Mucosa of descending colon (tissue), 3 donors: ENCODE results near the gene VSTM2B. TPM values are rescaled to one million over a fixed set of nuclear protein-coding genes. Genes with fewer than 3 reads are reported as not detected.
"Not testable (repeated sequence)": the region's sequence is repeated elsewhere in the genome, so short reads cannot be mapped to it uniquely, and the experiment has no call there.

Source experiments
- ATAC-seq: fragments of 200-7000 bp; cut with Tn5 transposase; one replicate; pipeline ENCODE4 v1.9.1; 2020; ENCODE audit warnings: mild to moderate bottlenecking, moderate library complexity
- DNase-seq, 3 donors: peaks; one replicate each; pipeline ENCODE4 v3.0.0-alpha.2; 2020
- H3K36me3 ChIP-seq: fragments of 200-600 bp; one replicate; pipeline ENCODE4 v1.8.0; 2021; ENCODE audit warnings: low read depth, mild to moderate bottlenecking
- H3K4me1 ChIP-seq: fragments of 200-600 bp; one replicate; pipeline ENCODE4 v1.8.0; 2021; ENCODE audit warnings: low read depth, mild to moderate bottlenecking
- H3K4me3 ChIP-seq: fragments of 200-600 bp; one replicate; pipeline ENCODE4 v1.8.0; 2021; ENCODE audit warnings: mild to moderate bottlenecking
- H3K9me3 ChIP-seq: fragments of 200-600 bp; one replicate; pipeline ENCODE4 v1.8.0; 2021; ENCODE audit warnings: mild to moderate bottlenecking
- intact Hi-C, 2 donors: fragments of 100-400 bp; cut with DNase I in 1 of 2; cut with micrococcal nuclease in 1 of 2; formaldehyde crosslinking; loops; one replicate each; pipeline versions ENCODE4 v1.11.0 to v1.11.1; 2022; cut with DNase I, micrococcal nuclease
- total RNA-seq, 3 donors: library from RNA; stranded (reverse); fragmentation: NEBNext Ultra II Directional in 2 of 3; extraction: Animal tissue kit (Norgen Biotek cat#: 25700) in 2 of 3; gene quantifications; one replicate each; pipeline versions ENCODE4 v1.2.1 to v1.2.4, GENCODE V29; 2021 to 2023
- TF ChIP-seq, protein P1 (sequence below): fragments of 200-600 bp; IDR thresholded peaks from one replicate; pipeline ENCODE4 v1.8.0; 2022; ENCODE audit warnings: antibody characterized with exemption, mild to moderate bottlenecking
- donor health status: DM: no; HTN: no; CAD: no; lungs with moderate emphysema.
- donor health status: DM: no; HTN: no; CAD: no.
- donor health status: DM: no; HTN: yes; CAD: no.

The VSTM2B gene
- total RNA-seq, 3 donors from 2014 or later, result 0.32 TPM; not detected in 2

DNA sequence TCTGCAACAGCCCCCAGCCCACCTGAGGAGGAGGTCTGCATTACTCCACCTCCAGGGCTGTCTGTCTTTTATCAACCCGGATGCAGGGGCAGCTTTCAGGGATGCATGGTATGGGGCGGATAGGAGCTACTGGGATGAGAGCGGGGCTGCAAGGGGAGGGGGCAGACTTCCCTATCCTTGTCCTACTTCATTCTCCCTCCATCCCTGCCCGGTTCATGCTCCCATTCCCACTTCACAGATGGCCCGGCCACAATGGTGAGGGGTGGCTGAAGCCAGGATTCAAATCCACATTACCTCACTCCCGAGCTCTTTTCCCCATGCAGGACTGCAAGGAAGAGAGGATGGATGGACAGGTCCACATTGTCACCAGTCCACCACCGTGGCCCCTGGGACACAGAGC is 40.5 kb upstream of the VSTM2B start:
- Histone ChIP-seq H3K4me1 (no peaks in the 10 kb centered on the region), H3K4me3 (no peak overlapping the region), H3K9me3 (no peaks in the 10 kb centered on the region), H3K36me3 (no peaks in the 10 kb centered on the region)
- TF ChIP-seq, protein P1, sequence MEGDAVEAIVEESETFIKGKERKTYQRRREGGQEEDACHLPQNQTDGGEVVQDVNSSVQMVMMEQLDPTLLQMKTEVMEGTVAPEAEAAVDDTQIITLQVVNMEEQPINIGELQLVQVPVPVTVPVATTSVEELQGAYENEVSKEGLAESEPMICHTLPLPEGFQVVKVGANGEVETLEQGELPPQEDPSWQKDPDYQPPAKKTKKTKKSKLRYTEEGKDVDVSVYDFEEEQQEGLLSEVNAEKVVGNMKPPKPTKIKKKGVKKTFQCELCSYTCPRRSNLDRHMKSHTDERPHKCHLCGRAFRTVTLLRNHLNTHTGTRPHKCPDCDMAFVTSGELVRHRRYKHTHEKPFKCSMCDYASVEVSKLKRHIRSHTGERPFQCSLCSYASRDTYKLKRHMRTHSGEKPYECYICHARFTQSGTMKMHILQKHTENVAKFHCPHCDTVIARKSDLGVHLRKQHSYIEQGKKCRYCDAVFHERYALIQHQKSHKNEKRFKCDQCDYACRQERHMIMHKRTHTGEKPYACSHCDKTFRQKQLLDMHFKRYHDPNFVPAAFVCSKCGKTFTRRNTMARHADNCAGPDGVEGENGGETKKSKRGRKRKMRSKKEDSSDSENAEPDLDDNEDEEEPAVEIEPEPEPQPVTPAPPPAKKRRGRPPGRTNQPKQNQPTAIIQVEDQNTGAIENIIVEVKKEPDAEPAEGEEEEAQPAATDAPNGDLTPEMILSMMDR, result no peak
- DNase-seq, result peak in 1 of 3 donors; percentile 10
- intact Hi-C loops, result no loop called here
- no peak for ATAC-seq

DNA sequence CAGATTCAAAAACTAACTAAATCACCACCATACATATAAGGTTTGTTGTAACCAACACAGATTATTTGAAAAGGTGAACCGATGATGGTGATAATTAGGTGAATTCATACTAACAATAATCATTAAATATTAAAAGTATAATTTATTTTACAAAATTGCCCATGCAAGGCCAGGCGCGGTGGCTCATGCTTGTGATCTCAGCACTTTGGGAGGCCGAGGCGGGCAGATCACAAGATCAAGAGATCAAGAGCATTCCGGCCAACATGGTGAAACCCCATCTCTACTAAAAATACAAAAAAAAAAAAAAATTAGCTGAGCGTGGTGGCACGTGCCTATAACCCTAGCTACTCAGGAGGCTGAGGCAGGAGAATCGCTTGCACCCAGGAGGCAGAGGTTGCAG is 38.8 kb upstream of the VSTM2B start:
- H3K4me3 ChIP-seq, DNase-seq, H3K4me1 ChIP-seq, intact Hi-C loops, H3K9me3 ChIP-seq, H3K36me3 ChIP-seq, ATAC-seq: not testable (repeated sequence)

DNA sequence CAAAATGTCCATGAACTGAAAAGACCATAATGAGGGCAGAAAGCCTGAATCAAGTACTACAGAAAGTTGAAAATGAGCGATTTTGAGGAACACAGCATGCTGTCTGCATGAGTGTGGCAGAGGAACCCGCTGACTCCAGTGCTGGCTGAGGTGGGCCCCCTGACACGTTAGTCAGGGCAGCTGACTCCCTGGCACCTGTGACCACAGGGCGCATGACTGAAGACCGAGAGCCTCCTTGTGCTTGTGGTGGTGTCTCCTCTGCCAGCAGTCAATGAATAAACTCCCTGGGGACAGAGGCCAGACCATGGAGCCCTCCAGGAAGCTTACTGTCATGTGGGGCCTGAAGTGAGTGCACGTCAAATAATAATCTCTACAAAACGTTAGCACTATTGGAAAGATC is 38.4 kb upstream of the VSTM2B start:
- no peaks in the 10 kb centered on the region for H3K36me3 ChIP-seq
- ATAC-seq, result no peak
- no peak for DNase-seq
- intact Hi-C loops, result no loop called here
- TF ChIP-seq, protein P1, result no peak
- no peaks in the 10 kb centered on the region for H3K9me3 ChIP-seq
- no peaks in the 10 kb centered on the region for H3K4me1 ChIP-seq
- no peak overlapping the region for H3K4me3 ChIP-seq

DNA sequence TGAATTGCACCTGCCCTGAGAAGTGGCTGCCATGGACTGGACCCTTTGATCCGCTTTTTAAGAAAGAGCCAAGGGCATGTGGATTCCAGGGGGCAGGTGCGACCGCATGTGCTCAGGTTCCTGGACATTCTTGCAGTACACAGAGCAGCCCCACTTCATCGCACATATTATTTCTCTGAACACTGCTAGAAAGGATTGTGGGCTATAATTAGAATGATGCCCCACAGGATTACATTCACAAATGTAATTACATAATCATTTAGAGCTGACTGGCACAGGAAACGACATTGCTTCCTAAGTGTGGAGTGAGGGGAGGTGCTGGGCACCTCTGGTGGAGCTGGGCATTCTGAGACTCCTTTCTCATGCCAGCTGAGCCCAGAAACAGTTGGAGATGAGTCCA is 37.5 kb upstream of the VSTM2B start:
- DNase-seq (no peak), ATAC-seq (no peak)
- Histone ChIP-seq H3K9me3 (no peaks in the 10 kb centered on the region), H3K4me1 (no peaks in the 10 kb centered on the region), H3K36me3 (no peaks in the 10 kb centered on the region), H3K4me3 (no peak overlapping the region)
- TF ChIP-seq, protein P1, result no peak
- intact Hi-C loops, result no loop called here

DNA sequence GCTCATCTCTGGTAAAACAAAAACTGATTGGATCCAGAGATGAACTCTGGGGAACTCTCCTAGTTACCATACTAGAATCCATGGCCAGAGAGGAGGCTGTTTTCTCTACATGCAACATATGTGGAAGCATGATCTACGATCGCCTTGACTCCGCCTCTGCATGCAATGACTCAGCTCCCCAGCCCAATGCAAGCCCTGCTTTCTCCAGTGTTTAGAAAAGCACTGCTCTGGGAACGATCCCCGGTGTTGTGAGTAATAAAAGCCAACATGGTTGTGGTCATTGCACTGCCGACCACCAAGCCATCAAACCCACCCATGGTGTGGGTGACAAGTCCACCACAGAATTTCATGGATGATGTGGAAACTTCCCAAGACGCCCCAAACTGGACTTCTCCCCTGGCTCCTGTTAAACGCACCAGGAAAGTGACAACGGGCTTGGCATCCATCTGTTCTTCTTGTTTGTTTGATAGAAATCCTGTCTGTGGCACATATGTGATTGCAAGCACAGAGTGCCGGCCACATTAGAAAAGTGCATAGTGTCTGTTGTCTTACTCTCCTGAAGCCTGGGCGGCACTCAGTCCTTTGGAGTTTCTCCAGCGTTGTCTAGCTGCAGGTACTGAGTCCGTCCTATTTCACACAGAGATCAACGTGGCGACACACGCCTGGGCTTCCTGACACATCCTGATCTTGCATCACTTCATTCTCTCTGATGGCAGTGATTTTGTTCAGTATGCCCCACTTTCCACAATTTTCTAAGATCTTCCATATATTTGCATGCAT is 36.4 kb upstream of the VSTM2B start:
- no peaks in the 10 kb centered on the region for H3K4me1 ChIP-seq
- H3K36me3 ChIP-seq, result no peaks in the 10 kb centered on the region
- TF ChIP-seq, protein P1, result no peak
- DNase-seq, result no peak
- no peak for ATAC-seq
- no peaks in the 10 kb centered on the region for H3K9me3 ChIP-seq
- no peak overlapping the region for H3K4me3 ChIP-seq
- intact Hi-C loops, result no loop called here

DNA sequence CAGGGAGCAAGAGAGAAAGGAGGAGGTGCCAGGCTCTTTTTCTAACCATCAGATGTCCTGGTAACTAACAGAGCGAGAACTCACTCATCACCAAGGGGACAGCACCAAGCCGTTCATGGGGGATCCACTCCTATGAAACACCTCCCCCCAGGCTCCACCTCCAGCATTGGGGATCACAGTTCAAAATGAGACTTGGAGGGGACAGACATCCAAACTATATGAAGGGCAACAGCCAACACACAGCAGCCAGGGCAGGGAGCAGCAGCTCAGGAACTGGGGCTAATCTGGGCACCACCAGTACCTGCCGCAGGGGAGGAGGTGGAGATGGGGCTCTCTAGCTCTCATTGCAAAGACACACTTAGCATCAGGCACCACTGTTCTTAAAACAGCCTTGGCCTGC is 34.3 kb upstream of the VSTM2B start:
- peak in 1 of 3 donors; percentile 9 for DNase-seq
- TF ChIP-seq, protein P1, result no peak
- H3K4me3 ChIP-seq, result no peak overlapping the region
- intact Hi-C loops, result no loop called here
- H3K9me3 ChIP-seq, result no peaks in the 10 kb centered on the region
- H3K4me1 ChIP-seq, result no peaks in the 10 kb centered on the region
- H3K36me3 ChIP-seq, result no peaks in the 10 kb centered on the region
- no peak for ATAC-seq
